Measurements from ENCODE around the gene APCDD1L.
"Not testable (repeated sequence)": the region's sequence is repeated elsewhere in the genome, so short reads cannot be mapped to it uniquely, and the experiment has no call there.

The APCDD1L gene

DNA sequence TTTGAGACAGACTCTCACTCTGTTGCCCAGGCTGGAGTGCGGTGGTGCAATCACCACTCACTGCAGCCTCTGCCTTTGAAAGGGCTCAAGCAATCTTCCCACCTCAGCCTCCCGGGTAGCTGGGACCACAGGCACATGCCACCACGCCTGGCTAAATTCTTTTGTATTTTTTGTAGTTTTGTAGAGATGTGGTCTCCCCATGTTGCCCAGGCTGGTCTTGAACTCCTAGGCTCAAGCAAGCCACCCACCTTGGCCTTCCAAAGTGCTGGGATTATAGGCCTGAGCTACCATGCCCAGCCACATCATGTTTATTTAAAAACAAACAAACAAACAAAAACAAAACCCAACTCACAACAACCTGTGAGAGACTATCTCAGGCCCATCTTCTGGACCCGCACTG, 29.7 kb upstream of the APCDD1L start:
- no peak for DNase-seq

DNA sequence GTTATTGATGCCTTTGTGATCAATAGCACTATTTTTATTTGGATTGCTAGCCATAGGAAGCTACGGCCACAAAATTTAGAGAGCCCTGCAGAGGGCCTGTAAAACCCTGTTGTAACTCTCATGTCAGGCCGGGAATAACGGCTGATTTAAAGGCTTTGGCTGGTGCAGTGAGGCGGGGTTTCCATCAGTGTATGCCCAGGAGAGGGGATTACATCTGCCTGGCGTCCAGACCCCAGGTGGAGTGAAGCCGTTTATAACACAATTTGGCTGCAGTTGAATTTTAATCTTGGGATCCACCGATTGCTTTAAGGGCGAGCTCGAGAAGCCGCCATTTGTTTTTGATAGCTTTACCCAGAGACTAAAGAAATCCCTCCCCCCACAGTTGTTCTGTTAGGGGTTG, 29.1 kb upstream of the APCDD1L start:
- no peak for DNase-seq

DNA sequence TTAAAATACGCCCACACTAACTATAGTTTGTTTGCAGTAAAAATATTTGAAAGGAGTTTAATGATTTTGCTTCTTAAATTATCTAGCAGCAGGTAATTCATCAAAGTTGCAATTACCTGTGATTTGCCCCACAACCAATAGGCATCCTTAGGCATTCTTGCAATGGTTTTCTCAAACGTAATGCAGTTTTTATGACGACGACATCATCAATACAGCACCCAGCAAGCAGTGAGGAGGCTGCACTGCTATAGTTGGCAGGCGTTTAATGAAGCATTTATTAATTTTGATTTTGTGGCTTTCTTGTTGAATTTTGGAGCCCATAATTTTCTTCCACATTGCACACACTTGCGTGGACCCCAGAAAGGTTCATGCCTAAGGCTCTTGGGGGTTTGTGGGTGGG, 28.1 kb upstream of the APCDD1L start:
- DNase-seq = no peak

DNA sequence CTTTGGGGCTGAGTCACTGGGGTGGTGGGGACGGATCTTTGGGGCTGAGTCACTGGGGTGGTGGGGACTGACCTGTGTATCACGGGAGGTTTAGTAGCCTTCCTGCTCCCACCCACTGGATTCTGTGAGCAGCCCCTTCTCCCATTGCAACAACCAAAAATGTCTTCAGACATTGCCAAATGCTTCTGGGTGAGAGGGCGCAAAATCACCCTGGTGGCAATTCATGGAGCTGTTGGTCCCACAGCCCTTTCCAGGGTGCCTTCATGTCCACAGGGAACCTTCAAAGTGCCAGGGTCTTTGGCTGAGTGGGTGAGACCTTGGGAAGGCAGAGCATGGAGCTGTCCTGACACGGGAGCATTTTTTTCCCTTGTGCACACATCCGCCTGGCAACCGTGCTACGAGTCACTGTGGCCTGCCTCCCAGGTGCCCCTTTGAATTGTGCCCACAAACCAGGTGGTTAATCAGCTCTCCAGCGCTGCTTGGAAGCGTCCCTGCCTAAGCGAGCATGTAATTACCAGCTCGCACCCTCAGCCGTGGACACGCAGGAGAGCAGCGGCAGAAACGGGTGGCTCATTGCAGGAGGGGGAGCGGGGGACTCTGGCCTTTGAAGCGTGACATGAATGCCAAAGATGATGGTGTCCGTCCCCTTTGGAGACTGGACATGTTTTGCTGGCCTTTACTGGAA, 27.4 kb upstream of the APCDD1L start:
- no peak for DNase-seq

DNA sequence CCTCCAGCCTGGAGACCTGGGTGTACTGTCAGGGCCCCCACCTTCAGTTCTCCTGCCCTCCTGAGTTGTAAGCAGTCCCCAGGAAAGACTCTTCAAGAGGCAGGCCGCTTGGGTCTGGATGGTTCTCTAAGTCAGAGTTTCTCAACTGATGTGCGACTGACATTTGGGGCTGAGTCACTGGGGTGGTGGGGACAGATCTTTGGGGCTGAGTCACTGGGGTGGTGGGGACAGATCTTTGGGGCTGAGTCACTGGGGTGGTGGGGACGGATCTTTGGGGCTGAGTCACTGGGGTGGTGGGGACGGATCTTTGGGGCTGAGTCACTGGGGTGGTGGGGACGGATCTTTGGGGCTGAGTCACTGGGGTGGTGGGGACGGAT, 26.8 kb upstream of the APCDD1L start:
- DNase-seq = not testable (repeated sequence)

DNA sequence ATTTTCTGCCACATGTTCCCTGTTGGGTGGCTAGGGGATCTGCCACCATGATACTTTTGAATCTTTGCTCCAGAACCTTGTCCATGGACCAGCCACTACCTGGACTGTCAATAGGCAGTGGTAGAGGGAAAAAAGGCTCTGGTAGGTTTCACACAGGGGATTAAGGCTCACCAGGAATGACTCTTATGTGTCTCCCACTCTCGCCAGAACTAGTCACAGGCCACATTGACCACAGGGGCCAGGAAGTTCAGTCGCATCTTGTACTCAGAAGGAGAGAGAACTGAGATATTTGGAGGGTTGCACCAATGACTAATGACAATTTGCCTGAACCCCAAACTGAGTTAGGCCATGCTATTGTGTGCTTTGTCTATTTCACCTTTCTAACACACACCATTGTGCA, 23.6 kb upstream of the APCDD1L start:
- DNase-seq = no peak

DNA sequence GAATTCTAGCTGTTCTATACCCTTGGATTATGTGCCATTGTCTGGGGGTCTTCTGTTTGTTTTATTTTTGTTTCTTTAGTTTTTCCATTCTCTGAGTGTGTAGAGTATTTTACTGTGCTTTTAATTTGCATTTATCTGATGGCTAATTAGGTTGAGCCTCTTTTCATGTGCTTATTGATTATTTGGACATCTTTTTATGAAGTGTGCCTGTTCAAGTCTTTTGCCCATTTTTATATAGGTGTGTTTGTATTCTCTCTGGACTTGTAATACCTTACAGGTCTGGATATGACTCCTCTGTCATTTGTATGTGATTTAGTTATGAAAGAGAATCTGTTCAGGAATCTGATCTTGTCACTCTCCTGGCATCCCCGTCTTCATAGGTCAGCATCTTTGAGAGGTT, 22.6 kb upstream of the APCDD1L start:
- no peak for DNase-seq

DNA sequence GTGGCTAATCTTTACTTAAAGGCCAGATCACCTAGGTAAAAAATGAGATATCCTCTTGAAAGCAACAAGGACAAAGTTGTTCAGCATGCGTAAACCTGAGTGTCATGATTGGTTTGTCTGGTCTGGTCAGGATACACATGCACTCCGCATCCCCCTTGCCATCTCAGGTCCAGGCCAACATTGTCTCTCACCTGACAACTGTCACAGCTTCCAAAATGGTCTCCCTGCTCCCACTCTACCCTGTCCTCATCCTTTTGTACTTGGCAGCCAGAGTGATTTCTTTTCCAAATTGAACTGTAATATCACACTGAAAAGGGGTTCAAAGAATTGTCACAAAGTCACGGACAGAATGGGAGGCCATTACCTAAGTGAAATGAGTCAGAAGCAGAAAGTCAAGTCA, 21.1 kb upstream of the APCDD1L start:
- no peak for DNase-seq

DNA sequence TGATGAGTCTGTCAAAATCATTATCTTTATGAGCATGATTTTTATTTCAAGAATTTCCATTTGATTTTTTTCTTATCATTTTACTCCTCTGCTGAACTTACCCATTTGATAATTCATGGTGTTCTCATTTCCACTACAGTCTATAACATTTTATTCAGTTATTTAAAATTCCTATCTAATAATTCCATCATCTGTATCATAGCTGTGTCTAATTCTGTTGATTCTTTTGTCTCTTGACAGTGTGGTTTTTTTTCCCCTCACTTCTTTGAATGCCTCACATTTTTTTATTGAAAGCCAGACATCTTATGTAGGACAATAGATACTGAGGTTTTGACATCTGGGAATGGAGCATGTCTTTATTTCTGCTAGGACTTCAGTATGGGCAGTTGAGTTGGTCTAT, 16.5 kb upstream of the APCDD1L start:
- DNase-seq = no peak

DNA sequence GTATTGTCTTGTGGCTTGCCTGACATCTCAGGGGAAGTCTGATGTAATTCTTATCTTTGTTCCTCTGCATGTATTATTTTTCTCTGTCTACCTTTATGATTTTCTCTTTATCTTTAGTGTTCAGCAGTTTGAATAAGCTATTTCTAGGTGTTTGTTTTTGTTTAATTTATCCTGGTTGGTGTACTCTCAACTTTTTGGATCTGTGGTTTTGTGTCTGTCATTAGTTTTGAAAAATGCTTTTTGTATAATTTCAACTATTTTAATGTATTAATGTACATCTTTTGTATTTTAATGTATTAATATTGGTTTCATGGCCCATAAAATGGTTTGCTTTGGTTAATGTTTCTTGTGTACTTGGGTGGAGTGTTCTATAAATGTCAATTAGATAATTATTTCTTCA, 15.9 kb upstream of the APCDD1L start:
- no peak for DNase-seq

DNA sequence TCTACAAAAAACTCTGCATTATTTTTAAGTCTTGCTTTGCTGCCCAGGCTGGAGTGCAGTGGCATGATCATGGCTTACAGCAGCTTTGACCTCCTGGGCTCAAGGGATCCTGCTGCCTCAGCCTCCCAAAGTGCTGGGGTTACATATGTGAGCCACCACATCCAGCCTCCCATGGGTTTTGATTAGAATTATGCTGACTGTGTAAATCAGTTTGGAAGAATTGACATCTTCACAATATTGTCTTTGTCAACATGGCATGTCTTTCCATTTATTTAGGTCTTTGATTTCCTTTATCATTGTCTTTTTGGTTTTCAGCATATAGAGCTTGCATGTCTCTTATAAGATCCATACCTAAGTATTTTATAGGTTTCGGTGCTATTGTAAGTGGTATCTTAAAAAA, 13.2 kb upstream of the APCDD1L start:
- DNase-seq = no peak

DNA sequence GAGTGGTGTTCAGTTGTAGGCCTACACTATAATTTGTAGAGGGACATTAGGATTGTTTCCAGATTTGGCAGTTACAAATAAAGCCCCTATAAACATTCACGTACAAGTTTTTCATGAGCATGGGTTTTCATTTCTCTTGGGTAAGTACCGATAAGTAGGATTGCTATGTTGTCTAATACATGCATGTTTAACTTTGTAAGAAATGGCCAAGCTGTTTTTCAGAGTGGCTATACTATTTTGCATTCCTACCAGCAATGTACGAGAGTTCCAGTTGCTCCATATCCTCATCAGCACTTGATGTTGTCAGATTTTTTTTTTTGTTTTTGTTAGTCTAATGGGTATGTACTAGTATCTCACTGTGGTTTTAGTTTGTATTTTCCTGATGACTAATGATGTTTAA, 11.2 kb upstream of the APCDD1L start:
- DNase-seq = no peak

DNA sequence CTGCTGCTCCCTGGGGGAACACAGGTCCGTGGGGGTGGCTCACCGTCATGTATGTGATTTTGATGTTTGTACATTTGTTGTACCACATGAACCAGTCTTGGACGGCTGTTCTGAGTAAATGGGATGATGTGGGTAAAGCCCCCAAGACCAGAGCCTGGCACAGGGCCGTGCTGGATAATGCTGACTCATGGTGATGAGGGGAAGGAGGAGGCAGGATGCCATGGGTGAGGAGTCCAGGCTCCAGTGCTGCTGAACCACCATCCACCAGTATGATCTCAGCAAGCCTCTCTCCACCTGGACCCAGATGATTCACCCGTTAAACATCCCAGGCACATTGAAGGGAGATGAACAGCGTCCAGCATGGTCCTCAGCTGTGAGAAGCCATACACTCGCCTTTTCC, 9.6 kb upstream of the APCDD1L start:
- no peak for DNase-seq

DNA sequence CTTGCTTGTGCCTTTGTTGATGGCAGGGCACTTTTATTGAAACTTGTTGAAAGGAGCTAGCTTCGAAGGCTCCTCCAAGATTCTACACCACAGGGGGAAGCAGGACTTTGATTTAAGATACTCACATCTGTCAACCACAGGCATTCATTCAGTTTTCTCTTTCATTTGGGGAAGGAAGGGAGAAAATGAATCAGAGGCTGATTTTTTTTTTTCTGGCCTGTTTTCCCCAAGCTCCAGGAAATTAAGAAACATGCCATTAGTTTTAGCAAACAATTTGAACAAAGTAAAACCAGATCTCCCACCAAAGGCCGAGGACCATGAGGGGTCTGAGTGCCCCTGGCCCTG, 8.7 kb upstream of the APCDD1L start:
- DNase-seq = no peak

DNA sequence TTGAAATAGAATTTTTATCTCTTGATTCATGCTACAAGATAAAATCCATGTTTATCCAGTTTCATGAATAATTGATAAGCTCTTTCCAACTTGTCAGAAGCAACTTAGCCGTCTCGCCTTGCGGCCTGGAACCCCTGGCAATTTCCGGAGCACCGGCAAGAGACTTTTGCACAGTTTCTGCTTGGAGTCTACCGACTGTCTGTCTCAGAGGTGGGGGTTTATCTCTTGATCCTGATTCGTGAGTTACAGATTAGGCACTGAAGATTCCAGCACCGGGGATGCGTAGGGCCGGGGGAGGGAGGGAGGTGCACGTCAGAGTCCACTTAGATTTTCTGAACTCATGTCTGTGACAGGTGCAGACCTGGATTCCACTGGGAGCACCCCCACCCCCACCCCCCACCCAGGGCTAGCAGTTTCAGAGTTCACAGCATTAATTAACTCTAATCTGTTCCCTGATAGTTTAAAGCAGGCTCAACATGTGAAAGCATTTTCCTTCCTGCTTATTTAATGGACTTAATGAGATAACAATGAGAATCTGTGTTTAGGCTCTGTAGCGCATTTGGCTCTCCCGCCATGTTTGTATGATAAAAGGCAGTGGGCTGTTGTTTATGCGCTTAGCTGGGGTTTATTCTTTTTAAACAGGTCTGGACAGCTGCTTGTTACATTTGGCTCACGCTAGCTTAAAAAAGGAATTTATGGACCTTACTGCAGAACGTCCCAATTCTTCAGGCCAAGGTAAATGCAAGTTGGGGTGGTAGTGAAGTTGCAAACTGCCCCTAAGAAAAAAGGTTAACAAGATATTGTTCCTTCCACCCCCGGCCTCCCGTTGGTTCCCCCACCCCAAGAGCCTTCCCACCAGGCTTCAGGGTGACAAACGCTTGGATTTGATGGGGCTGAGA, 8.1 kb upstream of the APCDD1L start:
- no peak for DNase-seq

DNA sequence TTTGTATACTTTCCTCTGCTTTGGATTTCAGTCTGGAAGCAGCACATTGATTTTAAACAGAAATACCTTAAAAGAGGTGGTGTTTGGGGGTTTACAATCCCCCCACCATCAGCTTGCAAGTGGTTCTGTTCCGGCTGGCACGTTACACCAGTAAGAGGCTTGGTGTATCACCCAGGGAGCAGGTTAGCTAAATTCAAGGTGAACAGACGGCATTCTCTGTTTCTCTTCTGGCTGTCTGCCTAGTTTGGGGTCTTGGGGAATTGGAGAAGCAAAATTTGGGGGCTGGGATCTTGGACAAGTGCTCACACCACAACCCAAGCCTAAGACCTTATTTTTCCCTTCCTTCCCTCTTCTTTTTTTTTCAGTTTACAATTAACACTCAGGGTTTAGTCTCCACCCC, 7.5 kb upstream of the APCDD1L start:
- DNase-seq = no peak

DNA sequence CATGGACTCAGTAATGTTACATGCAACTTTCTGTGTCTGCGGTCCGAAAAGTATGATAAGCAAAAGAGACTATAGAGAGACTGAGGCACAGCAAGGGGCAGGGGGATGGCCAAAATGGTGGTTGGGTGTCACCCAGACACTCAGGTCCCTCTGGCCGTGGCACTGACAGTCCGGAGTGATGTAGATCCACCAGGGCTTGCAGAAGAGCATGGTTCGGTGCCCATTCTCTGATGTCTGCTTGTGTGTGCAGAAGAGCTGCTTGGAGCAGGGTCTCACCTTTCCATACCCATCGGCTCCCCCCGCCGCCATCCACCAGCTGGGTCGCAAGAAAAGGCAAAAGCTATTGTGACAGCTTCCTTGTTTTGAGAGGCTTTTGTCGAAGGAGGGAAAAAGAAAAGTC, 6.6 kb upstream of the APCDD1L start:
- no peak for DNase-seq

DNA sequence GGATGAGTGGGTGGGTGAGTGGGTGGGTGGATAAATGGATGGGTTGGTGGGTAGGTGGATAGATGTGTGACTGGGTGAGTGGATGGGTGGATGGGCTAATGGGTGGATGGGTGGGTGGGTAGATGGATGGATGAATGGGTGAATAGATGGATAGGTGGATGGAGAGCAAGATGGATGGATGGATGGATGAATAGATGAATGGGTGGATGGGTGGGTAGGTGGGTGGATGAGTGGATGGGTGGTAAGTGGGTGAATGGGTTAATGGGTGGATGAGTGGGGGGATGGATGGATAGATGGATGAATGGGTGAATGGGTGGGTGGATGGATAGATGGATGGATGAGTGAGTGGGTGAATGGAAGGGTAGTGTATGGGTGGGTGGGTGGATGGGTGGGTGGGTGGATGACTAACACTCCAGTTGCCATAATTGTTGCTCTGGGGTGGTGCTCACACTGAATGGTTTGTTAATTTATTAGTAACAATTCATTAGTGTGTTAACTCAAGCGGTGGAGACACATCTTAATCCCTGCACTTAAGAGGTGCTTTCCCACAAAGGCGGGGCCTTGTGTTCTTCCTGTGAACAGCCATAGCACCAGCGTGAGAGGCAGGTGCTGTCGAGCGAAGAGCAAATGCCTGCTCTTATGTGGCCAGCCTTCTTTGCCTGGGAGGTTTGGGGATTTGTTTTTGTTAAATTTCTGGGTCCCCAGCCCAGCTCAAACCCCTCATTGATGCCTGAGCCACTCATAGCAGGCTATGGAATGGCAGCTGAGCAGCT, 4.9 kb upstream of the APCDD1L start:
- DNase-seq = no peak

DNA sequence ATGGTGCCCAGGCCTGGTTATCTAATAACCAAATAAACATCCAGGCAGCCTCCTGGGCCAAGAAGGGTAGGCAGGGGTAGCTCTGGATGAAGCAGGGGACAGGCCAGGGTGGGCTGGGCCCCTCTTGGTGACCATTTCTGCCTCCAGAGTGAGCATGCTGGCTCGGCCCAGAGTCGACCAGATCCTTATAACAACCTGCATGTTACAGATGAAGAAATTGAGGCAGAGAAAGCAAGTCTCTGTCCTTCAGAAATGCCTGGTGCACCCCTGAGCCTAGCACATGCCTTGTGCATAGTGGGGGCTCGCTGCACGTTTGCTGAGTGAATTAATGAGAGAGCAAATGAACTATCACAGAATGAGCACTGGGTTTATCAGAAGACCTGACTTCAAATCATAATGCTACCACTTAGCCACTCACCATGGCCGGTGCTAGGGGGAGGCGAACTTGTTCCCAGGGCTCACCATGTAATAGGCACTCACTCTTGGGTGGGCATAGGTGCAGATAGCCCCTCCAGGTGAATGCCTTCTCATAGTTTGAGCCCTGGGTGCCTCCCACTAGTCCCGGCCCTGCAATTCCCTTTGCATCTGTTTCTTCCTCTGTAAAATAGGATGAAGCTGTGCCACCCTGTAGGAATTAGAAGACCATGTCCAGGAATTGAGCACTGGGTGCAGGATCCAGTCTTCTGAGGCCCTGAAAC, 3.8 kb upstream of the APCDD1L start:
- DNase-seq = no peak

DNA sequence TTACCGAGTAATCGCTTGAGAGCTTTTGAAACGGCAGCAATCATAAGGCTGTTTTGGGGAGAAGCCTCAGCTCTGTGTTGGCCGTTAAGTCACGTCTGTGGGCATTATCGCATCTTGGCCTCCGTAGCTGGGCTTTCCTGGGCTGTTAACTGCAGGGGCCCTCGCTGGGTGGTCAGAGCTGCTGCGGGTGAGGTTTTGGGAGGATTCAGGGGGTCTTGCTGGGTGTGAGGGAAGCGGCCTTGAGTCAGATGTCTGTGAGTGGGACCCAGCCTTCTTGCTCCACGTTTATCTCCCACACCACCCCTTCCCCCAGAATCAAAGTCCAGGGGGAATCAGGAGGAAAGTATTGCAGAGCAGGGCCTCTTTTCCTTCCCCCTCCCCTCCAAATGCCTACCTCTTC, 3.2 kb upstream of the APCDD1L start:
- no peak for DNase-seq

DNA sequence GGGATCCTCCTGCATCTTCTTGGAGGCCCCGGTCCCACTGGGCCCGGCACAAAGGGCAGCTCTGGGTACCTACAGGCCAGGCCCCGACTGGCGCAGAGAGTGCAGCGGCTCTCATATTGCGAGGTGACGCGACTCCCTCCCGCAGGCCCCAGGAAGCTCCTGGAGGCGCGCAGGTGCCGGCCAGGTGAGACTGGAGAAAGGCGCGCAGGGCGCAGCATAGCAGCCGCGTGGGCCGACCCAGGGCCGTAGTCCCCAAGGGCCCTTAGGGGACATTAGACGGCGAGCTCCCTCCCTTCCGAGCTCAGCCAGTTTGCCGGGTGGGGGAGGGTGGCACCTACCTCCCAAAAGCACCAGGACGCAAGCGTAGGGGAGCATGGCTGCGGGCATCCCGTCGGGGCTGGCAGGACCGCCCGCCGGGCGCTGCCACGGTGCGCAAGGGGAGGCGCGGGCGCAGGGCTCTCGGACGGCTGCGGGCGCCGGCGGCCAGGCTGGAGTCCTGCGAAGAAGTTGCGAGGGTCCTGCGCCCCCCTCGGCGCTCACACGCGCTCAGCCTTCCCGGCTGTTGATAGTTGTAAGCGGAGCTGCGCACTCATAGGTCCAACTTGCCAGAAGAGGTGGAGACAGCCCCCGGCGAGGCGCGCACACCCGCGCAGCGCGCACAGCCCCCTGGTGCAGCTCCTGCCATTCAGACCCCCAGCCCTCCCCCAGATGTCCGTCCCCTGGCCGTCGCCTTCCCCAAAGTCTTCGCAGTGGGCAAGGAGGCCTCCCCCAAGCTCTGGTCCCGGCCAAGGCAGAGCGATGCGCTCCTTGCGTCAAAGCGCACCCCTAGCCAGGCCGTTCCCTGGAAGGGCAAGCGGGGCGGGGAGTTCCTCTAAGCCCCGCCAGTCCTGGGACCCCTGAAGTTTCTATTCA, 622 bp downstream of the APCDD1L start:
- DNase-seq = no peak

DNA sequence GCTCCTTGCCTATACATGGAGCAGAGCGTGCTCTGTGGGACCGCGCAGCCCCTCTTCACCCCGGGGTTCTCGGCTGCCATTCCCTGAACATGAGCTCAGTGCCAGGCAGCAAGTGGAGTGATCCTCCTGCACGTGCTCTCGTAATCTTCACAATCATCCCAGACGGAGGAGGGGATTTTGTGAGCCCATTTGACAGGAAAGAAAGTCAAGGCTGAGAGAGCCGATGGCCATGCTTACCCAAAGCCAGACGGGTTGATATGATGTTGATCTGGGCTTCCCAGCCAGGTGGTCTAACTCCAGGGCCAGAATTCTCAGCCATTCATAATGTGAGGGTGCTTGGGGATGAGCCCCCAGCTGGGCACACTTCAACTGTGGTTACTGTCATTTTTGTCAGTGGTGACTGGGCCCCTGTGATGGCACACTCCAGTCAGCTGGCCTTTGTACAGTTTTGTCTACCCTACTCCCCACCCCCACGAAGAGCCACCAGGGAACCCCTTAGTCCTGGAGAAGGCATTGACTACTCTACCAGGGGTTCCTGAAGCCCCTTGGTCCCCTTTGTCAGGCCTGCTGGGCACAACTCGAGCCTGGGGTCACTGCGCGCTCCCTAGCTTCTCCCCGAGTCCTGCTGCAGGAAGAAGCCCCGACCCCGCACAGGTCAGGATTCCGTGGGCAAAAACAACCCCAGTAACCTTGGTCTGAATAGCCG, 1.5 kb downstream of the APCDD1L start:
- DNase-seq = no peak

Data from stimulated activated naive CD4-positive, alpha-beta T cell (primary cell).